IMR-90 (cell line): Measurements from ENCODE around the gene MACC1. TPM values are rescaled to one million over a fixed set of nuclear protein-coding genes. Genes with fewer than 3 reads are reported as not detected.

Experiments
- ATAC-seq: fragments of 200-7000 bp; cut with Tn5 transposase; 2 replicates; pipeline ENCODE4 v1.9.1; 2020; ENCODE audit warnings: low read depth, mild to moderate bottlenecking, moderate library complexity
- BruUV-seq: library from RNA; stranded (reverse); fragments of 400-500 nt; replicated peaks from 2 replicates; lab custom pipeline; 2021; lab: Mats Ljungman, UMichigan
- CTCF ChIA-PET: fragments of 300-600 bp; formaldehyde crosslinking; extraction: SDS; loops from one replicate; lab custom pipeline; 2021; ENCODE audit warnings: antibody characterized with exemption; lab: Yijun Ruan, JAX
- POLR2A ChIA-PET: fragments of 300-600 bp; sonication (Branson Sonifier 250); formaldehyde crosslinking; loops from one replicate; lab custom pipeline; 2022; ENCODE audit warnings: antibody characterized with exemption; ENCODE audit not compliant: unreplicated experiment; lab: Charles Lee
- DNase-seq: peaks from one replicate; pipeline ENCODE4 v3.0.0; 2013
- H2AFZ ChIP-seq: replicated peaks from 2 replicates; pipeline ENCODE3; 2013; ENCODE audit warnings: low read length, mild to moderate bottlenecking; ENCODE audit not compliant: poor library complexity
- H2AK5ac ChIP-seq: 2 replicates; pipeline ENCODE4 v1.6.1; 2013; ENCODE audit warnings: low read depth, low read length, inconsistent platforms
- H2AK9ac ChIP-seq: replicated peaks from 2 replicates; pipeline ENCODE3; 2013; ENCODE audit warnings: mild to moderate bottlenecking, low read depth, low read length, moderate library complexity; ENCODE audit not compliant: poor library complexity
- H2BK120ac ChIP-seq: 2 replicates; pipeline ENCODE4 v1.6.1; 2013; ENCODE audit warnings: low read depth, low read length, inconsistent platforms
- H2BK15ac ChIP-seq: 3 replicates; pipeline ENCODE4 v1.6.1; 2013; ENCODE audit warnings: low read depth, low read length, inconsistent platforms
- H2BK20ac ChIP-seq: 2 replicates; pipeline ENCODE4 v1.6.1; 2013; ENCODE audit warnings: low read depth, mild to moderate bottlenecking, inconsistent platforms, low read length, moderate library complexity
- H2BK5ac ChIP-seq: 2 replicates; pipeline ENCODE4 v1.6.1; 2013; ENCODE audit warnings: mild to moderate bottlenecking, low read depth, low read length, inconsistent platforms; ENCODE audit not compliant: poor library complexity, severe bottlenecking
- H3K14ac ChIP-seq: replicated peaks from 2 replicates; pipeline ENCODE4 v1.6.1; 2013; ENCODE audit warnings: low read depth, low read length, inconsistent platforms
- H3K18ac ChIP-seq: 2 replicates; pipeline ENCODE4 v1.6.1; 2013; ENCODE audit warnings: low read depth, low read length, control low read depth
- H3K23ac ChIP-seq: 2 replicates; pipeline ENCODE4 v1.6.1; 2013; ENCODE audit warnings: low read depth, low read length, inconsistent platforms
- H3K27ac ChIP-seq: 2 replicates; pipeline ENCODE4 v1.5.1; 2013; ENCODE audit warnings: mild to moderate bottlenecking, control low read depth, low read length; ENCODE audit not compliant: insufficient read depth
- H3K27me3 ChIP-seq: 2 replicates; pipeline ENCODE4 v1.6.1; 2013; ENCODE audit warnings: low read length; ENCODE audit not compliant: control insufficient read depth, insufficient read depth
- H3K36me3 ChIP-seq: 2 replicates; pipeline ENCODE4 v1.6.1; 2013; ENCODE audit warnings: low read length, mixed read lengths; ENCODE audit not compliant: control insufficient read depth, insufficient read depth
- H3K4ac ChIP-seq: 2 replicates; pipeline ENCODE4 v1.6.1; 2013; ENCODE audit warnings: low read depth, low read length, inconsistent platforms
- H3K4me1 ChIP-seq: 2 replicates; pipeline ENCODE4 v1.6.1; 2013; ENCODE audit warnings: low read length, mixed read lengths; ENCODE audit not compliant: control insufficient read depth, insufficient read depth
- H3K4me2 ChIP-seq: 2 replicates; pipeline ENCODE4 v1.6.1; 2013; ENCODE audit warnings: low read depth, mild to moderate bottlenecking, control low read depth, low read length, moderate library complexity
- H3K4me3 ChIP-seq: 2 replicates; pipeline ENCODE4 v1.5.1; 2013; ENCODE audit warnings: low read depth, mild to moderate bottlenecking, control low read depth, low read length, moderate library complexity; ENCODE audit not compliant: insufficient read depth
- H3K56ac ChIP-seq: 2 replicates; pipeline ENCODE4 v1.6.1; 2013; ENCODE audit warnings: low read length, inconsistent platforms; ENCODE audit not compliant: insufficient read depth; ENCODE audit errors: extremely low read depth
- H3K79me1 ChIP-seq, 2 experiments: 2 replicates each; pipeline ENCODE4 v1.6.1; 2013; ENCODE audit warnings: low read length in 2 of 2, inconsistent platforms in 1 of 2, low read depth in 1 of 2
- H3K9ac ChIP-seq: 2 replicates; pipeline ENCODE4 v1.6.1; 2013; ENCODE audit warnings: low read depth, low read length, control low read depth
- H3K9me1 ChIP-seq: 2 replicates; pipeline ENCODE4 v1.6.1; 2013; ENCODE audit warnings: low read length, inconsistent platforms; ENCODE audit not compliant: insufficient read depth
- H3K9me3 ChIP-seq: 2 replicates; pipeline ENCODE4 v1.6.1; 2013; ENCODE audit warnings: low read length; ENCODE audit not compliant: control insufficient read depth, insufficient read depth
- H4K20me1 ChIP-seq: 2 replicates; pipeline ENCODE4 v1.6.1; 2013; ENCODE audit warnings: low read length, inconsistent platforms; ENCODE audit not compliant: insufficient read depth
- H4K5ac ChIP-seq: 2 replicates; pipeline ENCODE4 v1.6.1; 2013; ENCODE audit warnings: mild to moderate bottlenecking, low read depth, low read length, control low read depth
- H4K8ac ChIP-seq, 2 experiments: 2 replicates each; pipeline ENCODE4 v1.6.1; 2013; ENCODE audit warnings: low read depth in 2 of 2, low read length in 2 of 2, control low read depth in 1 of 2, inconsistent platforms in 1 of 2
- H4K91ac ChIP-seq: 2 replicates; pipeline ENCODE4 v1.6.1; 2013; ENCODE audit warnings: low read depth, low read length, inconsistent platforms; ENCODE audit not compliant: insufficient read depth
- BHLHE40 ChIP-seq: fragments of 150-350 bp; IDR thresholded peaks from 2 replicates; pipeline ENCODE4 v1.6.1; 2016; ENCODE audit warnings: mild to moderate bottlenecking, low read depth, low read length
- CEBPB ChIP-seq: IDR thresholded peaks from 2 replicates; pipeline ENCODE4 v1.6.1; 2012; ENCODE audit warnings: low read depth, low read length, improper control_type of control experiment
- CHD1 ChIP-seq: IDR thresholded peaks from 2 replicates; pipeline ENCODE4 v1.6.1; 2012; ENCODE audit warnings: low read depth, low read length, improper control_type of control experiment
- FOS ChIP-seq: fragments of 150-350 bp; IDR thresholded peaks from 2 replicates; pipeline ENCODE4 v1.6.1; 2016; ENCODE audit warnings: low read depth, low read length
- MAFK ChIP-seq: IDR thresholded peaks from 2 replicates; pipeline ENCODE4 v1.6.1; 2012; ENCODE audit warnings: low read depth, low read length, improper control_type of control experiment
- MAZ ChIP-seq: IDR thresholded peaks from 2 replicates; pipeline ENCODE4 v1.6.1; 2012; ENCODE audit warnings: low read depth, mild to moderate bottlenecking, low read length, improper control_type of control experiment, moderate library complexity, borderline replicate concordance
- MXI1 ChIP-seq: IDR thresholded peaks from 2 replicates; pipeline ENCODE4 v1.6.1; 2012; ENCODE audit warnings: low read depth, mild to moderate bottlenecking, low read length, moderate library complexity, borderline replicate concordance
- NFE2L2 ChIP-seq: fragments of 150-350 bp; IDR thresholded peaks from 2 replicates; pipeline ENCODE4 v1.6.1; 2016; ENCODE audit warnings: low read depth, mild to moderate bottlenecking, low read length
- POLR2A ChIP-seq: IDR thresholded peaks from 2 replicates; pipeline ENCODE4 v1.6.1; 2012; ENCODE audit warnings: mild to moderate bottlenecking, low read depth, low read length
- RAD21 ChIP-seq: IDR thresholded peaks from 2 replicates; pipeline ENCODE4 v1.6.1; 2012; ENCODE audit warnings: low read length, improper control_type of control experiment
- RCOR1 ChIP-seq: IDR thresholded peaks from 2 replicates; pipeline ENCODE4 v1.6.1; 2012; ENCODE audit warnings: mild to moderate bottlenecking, low read length, improper control_type of control experiment; ENCODE audit not compliant: insufficient replicate concordance
- RFX5 ChIP-seq: IDR thresholded peaks from 2 replicates; pipeline ENCODE4 v1.8.0; 2012; ENCODE audit warnings: low read depth, mild to moderate bottlenecking, low read length, moderate library complexity
- SMC3 ChIP-seq: fragments of 150-350 bp; IDR thresholded peaks from 2 replicates; pipeline ENCODE4 v1.6.1; 2016; ENCODE audit warnings: low read depth, mild to moderate bottlenecking, antibody characterized with exemption, low read length, moderate library complexity
- WGBS, 2 experiments: methylation state at CpG; one replicate each; pipeline versions ENCODE4 v1.1.5 to v1.1.7; 2013; ENCODE audit warnings: missing lambda C conversion rate in 2 of 2; ENCODE audit not compliant: insufficient read length in 1 of 2; ENCODE audit errors: extremely low coverage in 2 of 2; 5-methylcytosine and 5-hydroxymethylcytosine counted together
- dilution Hi-C: fragments of 300-500 bp; cut with HindIII; formaldehyde crosslinking; loops from one replicate; pipeline ENCODE4 v1.14.3; 2018; ENCODE audit warnings: low sequenced_read_pairs; ENCODE audit not compliant: unreplicated experiment
- in situ Hi-C: fragments of 300-500 bp; cut with MboI; formaldehyde crosslinking; loops from 3 replicates; pipeline ENCODE4 v1.14.3; 2019; ENCODE audit warnings: low sequenced_read_pairs, inconsistent platforms, mixed read lengths
- intact Hi-C: fragments of 100-400 bp; cut with micrococcal nuclease; formaldehyde crosslinking; loops from 2 replicates; pipeline ENCODE4 v1.10.0; 2022
- polyA plus RNA-seq, 3 experiments: library from polyadenylated mRNA; depleted of rRNA; stranded (reverse); fragments of >200 nt; gene quantifications; 2 replicates each; pipeline ENCODE4 v1.2.3, GENCODE V29; 2012; ENCODE audit warnings: low replicate concordance in 1 of 3
- total RNA-seq: library from RNA; depleted of rRNA; stranded (reverse); fragments of >200 nt; gene quantifications from 2 replicates; pipeline ENCODE4 v1.2.3, GENCODE V29; 2012
- TF ChIP-seq, protein P1 (sequence below): fragments of 150-350 bp; IDR thresholded peaks from 2 replicates; pipeline ENCODE4 v1.6.1; 2016; ENCODE audit warnings: low read depth, mild to moderate bottlenecking, low read length, moderate library complexity, borderline replicate concordance

The MACC1 gene
- total and polyA plus RNA-seq, 2 of the 4 experiments (the other 2 are of a cell fraction), result under 0.01 TPM; not detected in 1

GRCh38 chr7:20208651-20209307 lies 8.4 kb downstream of the MACC1 start:
- Histone ChIP-seq H3K79me1 (no peaks in the 10 kb centered on the region), H3K27me3 (no peaks in the 10 kb centered on the region), H3K14ac (no peak overlapping the region), H3K4me2 (no peak overlapping the region), H3K23ac (no peak overlapping the region), H3K36me3 (no peaks in the 10 kb centered on the region), H3K9ac (no peak overlapping the region), H3K9me1 (no peaks in the 10 kb centered on the region), H3K56ac (no peak overlapping the region), H3K27ac (no peak overlapping the region), H3K9me3 (peaks cover 3% of the 10 kb centered on the region), H2BK5ac (no peak overlapping the region), H3K4ac (no peak overlapping the region), H2BK20ac (no peak overlapping the region), H2BK15ac (no peak overlapping the region; the same call in 2 of the 3 replicates), H4K91ac (no peak overlapping the region), H3K4me3 (no peak overlapping the region), H4K5ac (no peak overlapping the region), H3K18ac (no peak overlapping the region), H2AK5ac (no peak overlapping the region), H2AFZ (no peak overlapping the region), H2AK9ac (no peak overlapping the region), H2BK120ac (no peak overlapping the region), H4K8ac (no peak overlapping the region), H4K20me1 (no peaks in the 10 kb centered on the region), H3K4me1 (no peaks in the 10 kb centered on the region)
- intact Hi-C loops (no loop called here), dilution Hi-C loops (no loop called here), in situ Hi-C loops (no loop called here)
- TF ChIP-seq MAFK, result no peak
- TF ChIP-seq, protein P1, sequence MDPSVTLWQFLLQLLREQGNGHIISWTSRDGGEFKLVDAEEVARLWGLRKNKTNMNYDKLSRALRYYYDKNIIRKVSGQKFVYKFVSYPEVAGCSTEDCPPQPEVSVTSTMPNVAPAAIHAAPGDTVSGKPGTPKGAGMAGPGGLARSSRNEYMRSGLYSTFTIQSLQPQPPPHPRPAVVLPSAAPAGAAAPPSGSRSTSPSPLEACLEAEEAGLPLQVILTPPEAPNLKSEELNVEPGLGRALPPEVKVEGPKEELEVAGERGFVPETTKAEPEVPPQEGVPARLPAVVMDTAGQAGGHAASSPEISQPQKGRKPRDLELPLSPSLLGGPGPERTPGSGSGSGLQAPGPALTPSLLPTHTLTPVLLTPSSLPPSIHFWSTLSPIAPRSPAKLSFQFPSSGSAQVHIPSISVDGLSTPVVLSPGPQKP, result no peak
- TF ChIP-seq POLR2A, result no peak
- no peak for TF ChIP-seq RAD21
- no peak for TF ChIP-seq CEBPB
- no peak for TF ChIP-seq RFX5
- TF ChIP-seq MAZ, result no peak
- TF ChIP-seq MXI1, result no peak
- TF ChIP-seq SMC3, result no peak
- TF ChIP-seq RCOR1, result no peak
- no peak for TF ChIP-seq FOS
- no peak for TF ChIP-seq CHD1
- TF ChIP-seq NFE2L2, result no peak
- no peak for TF ChIP-seq BHLHE40
- no peak for DNase-seq
- no peak for ATAC-seq
- 62% methylated on average over 3 of the region's 6 CpGs; no CpG with 5 or more reads in 1 of the 2 experiments for WGBS, 2 experiments
- CTCF ChIA-PET, result no interaction called here
- BruUV-seq, result no TSS peak
- POLR2A ChIA-PET, result no interaction called here
